T-cell (primary cell): ENCODE results near the gene RXFP3. TPM values are rescaled to one million over a fixed set of nuclear protein-coding genes. Genes with fewer than 3 reads are reported as not detected.
A peak's percentile ranks its signal among the peaks of the same experiment; 100 is the strongest.

Experiments
- ATAC-seq, 4 experiments: fragments of 200-7000 bp in 3 of 4; fragments of 150-1000 bp in 1 of 4; cut with Tn5 transposase; replicated peaks in 1 of 4; 1 replicate in 3 of 4; 2 replicates in 1 of 4; pipeline ENCODE4 v1.10.0; 2021; ENCODE audit warnings: moderate library complexity in 3 of 4, mild to moderate bottlenecking in 2 of 4, moderate number of reproducible peaks in 1 of 4
- CTCF ChIA-PET, 2 donors: fragments of 300-600 bp; sonication (Branson Sonifier 250); formaldehyde crosslinking; loops; one replicate each; lab custom pipeline; 2022; ENCODE audit warnings: antibody characterized with exemption in 2 of 2; lab: Charles Lee
- POLR2A ChIA-PET, 2 donors: fragments of 300-600 bp; sonication (Branson Sonifier 250); formaldehyde crosslinking; loops; one replicate each; lab custom pipeline; 2022; ENCODE audit warnings: antibody characterized with exemption in 2 of 2; lab: Charles Lee
- DNase-seq, 35 experiments: peaks; one replicate each; pipeline versions ENCODE4 v3.0.0 to v3.0.0-alpha.2; 2013 to 2023
- H3K27ac ChIP-seq: one replicate; pipeline ENCODE4 v1.5.1; 2013; ENCODE audit warnings: low read length
- H3K27me3 ChIP-seq, 2 experiments: replicated peaks in 1 of 2; 1 replicate in 1 of 2; 2 replicates in 1 of 2; pipeline versions ENCODE4 v1.6.1 to v1.7.0; 2013; ENCODE audit warnings: low read length in 1 of 2, mixed read lengths in 1 of 2; ENCODE audit not compliant: control insufficient read depth in 2 of 2, insufficient read depth in 2 of 2; ENCODE audit errors: extremely low read depth in 1 of 2
- H3K36me3 ChIP-seq, 2 donors: 1 replicate in 1 of 2; 2 replicates in 1 of 2; pipeline versions ENCODE4 v1.6.1 to v1.7.0; 2013; ENCODE audit warnings: low read length in 1 of 2; ENCODE audit not compliant: control insufficient read depth in 2 of 2, insufficient read depth in 1 of 2; ENCODE audit errors: extremely low read depth in 1 of 2
- H3K4me1 ChIP-seq, 2 experiments: 1 replicate in 1 of 2; 2 replicates in 1 of 2; pipeline versions ENCODE4 v1.6.1 to v1.7.0; 2013; ENCODE audit warnings: low read length in 2 of 2, mixed read lengths in 1 of 2; ENCODE audit not compliant: insufficient read depth in 2 of 2, control insufficient read depth in 1 of 2; ENCODE audit errors: extremely low read depth in 1 of 2
- H3K4me3 ChIP-seq, 2 donors: 1 replicate in 1 of 2; 2 replicates in 1 of 2; pipeline versions ENCODE4 v1.5.1 to v1.7.0; 2013; ENCODE audit warnings: mild to moderate bottlenecking in 2 of 2, low read length in 1 of 2, moderate library complexity in 1 of 2; ENCODE audit not compliant: control insufficient read depth in 1 of 2; ENCODE audit errors: extremely low read depth in 1 of 2
- H3K9me3 ChIP-seq: 2 replicates; pipeline ENCODE4 v1.7.0; 2013
- H3K27ac Mint-ChIP-seq, 2 donors: one replicate each; pipeline ENCODE4 v1.8.0; 2020 to 2021; ENCODE audit warnings: mild to moderate bottlenecking in 2 of 2, mixed read lengths in 2 of 2
- H3K27me3 Mint-ChIP-seq, 2 donors: one replicate each; pipeline ENCODE4 v1.8.0; 2021 to 2022; ENCODE audit warnings: mixed read lengths in 2 of 2
- H3K36me3 Mint-ChIP-seq: one replicate; pipeline ENCODE4 v1.8.0; 2021; ENCODE audit warnings: mixed read lengths
- H3K4me1 Mint-ChIP-seq, 3 donors: one replicate each; pipeline ENCODE4 v1.8.0; 2020 to 2022; ENCODE audit warnings: mixed read lengths in 3 of 3, mild to moderate bottlenecking in 1 of 3
- H3K4me3 Mint-ChIP-seq, 3 donors: one replicate each; pipeline ENCODE4 v1.8.0; 2020 to 2022; ENCODE audit warnings: mild to moderate bottlenecking in 3 of 3, mixed read lengths in 3 of 3, moderate library complexity in 3 of 3
- H3K9me3 Mint-ChIP-seq, 3 donors: one replicate each; pipeline ENCODE4 v1.8.0; 2020 to 2022; ENCODE audit warnings: mixed read lengths in 3 of 3
- WGBS: methylation state at CpG from one replicate; pipeline ENCODE4 v1.1.5; 2013; ENCODE audit warnings: missing lambda C conversion rate; ENCODE audit not compliant: insufficient coverage; 5-methylcytosine and 5-hydroxymethylcytosine counted together
- total RNA-seq, 35 experiments: library from RNA in 6 of 35; stranded (reverse) in 6 of 35; fragments of 120-200 nt in 1 of 35; gene quantifications; one replicate each; pipeline versions ENCODE4 v1.2.1 to v1.2.4 and lab custom pipeline; 2013 to 2026

RXFP3 gene, protein sequence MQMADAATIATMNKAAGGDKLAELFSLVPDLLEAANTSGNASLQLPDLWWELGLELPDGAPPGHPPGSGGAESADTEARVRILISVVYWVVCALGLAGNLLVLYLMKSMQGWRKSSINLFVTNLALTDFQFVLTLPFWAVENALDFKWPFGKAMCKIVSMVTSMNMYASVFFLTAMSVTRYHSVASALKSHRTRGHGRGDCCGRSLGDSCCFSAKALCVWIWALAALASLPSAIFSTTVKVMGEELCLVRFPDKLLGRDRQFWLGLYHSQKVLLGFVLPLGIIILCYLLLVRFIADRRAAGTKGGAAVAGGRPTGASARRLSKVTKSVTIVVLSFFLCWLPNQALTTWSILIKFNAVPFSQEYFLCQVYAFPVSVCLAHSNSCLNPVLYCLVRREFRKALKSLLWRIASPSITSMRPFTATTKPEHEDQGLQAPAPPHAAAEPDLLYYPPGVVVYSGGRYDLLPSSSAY
- not detected for total RNA-seq
- total RNA-seq (2013) = not detected
- 0 to 0.11 (median 0) reads per million in 29 experiments for total RNA-seq (lab: John Stamatoyannopoulos, UW)

DNA sequence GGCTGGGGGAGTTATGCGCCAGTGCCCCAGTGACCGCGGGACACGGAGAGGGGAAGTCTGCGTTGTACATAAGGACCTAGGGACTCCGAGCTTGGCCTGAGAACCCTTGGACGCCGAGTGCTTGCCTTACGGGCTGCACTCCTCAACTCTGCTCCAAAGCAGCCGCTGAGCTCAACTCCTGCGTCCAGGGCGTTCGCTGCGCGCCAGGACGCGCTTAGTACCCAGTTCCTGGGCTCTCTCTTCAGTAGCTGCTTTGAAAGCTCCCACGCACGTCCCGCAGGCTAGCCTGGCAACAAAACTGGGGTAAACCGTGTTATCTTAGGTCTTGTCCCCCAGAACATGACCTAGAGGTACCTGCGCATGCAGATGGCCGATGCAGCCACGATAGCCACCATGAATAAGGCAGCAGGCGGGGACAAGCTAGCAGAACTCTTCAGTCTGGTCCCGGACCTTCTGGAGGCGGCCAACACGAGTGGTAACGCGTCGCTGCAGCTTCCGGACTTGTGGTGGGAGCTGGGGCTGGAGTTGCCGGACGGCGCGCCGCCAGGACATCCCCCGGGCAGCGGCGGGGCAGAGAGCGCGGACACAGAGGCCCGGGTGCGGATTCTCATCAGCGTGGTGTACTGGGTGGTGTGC is at the start of gene RXFP3:
Gene RXFP3, plus strand, starts transcription at position 6 of the 636 bp plus-strand sequence. Its CDS starts 355 bp downstream, at position 361.
- H3K27ac ChIP-seq = no peak within 1 kb of the TSS
- ChIA-PET POLR2A (no interaction called here), CTCF (interaction anchor here (0.5 to 2.4 kb wide), 4 partner anchors 11 to 729 kb away, joined by 3 to 40 read pairs (median 4); no protein-coding TSS in a partner anchor)
- DNase-seq (no peak), ATAC-seq (no peak)
- WGBS = 15% methylated on average over 45 of the region's 45 CpGs
- Mint-ChIP-seq H3K4me1 (peaks cover 0 to 7% (median 6%) of the 10 kb centered on the region in 3 donors), H3K4me3 (no peak within 1 kb of the TSS), H3K9me3 (no peaks in the 10 kb centered on the region), H3K27me3 (peaks cover 45 to 61% of the 10 kb centered on the region in 2 donors), H3K27ac (no peak within 1 kb of the TSS), H3K36me3 (no peaks in the 10 kb centered on the region)
- no peaks in the 10 kb centered on the region for H3K9me3 ChIP-seq
- H3K4me1 ChIP-seq = peaks cover 0 to 7% of the 10 kb centered on the region in 2 experiments
- H3K27me3 ChIP-seq = peaks cover 12 to 33% of the 10 kb centered on the region in 2 experiments
- H3K36me3 ChIP-seq = no peaks in the 10 kb centered on the region
- peak within 1 kb of the TSS in 1 of 2 donors; percentile 35 for H3K4me3 ChIP-seq

DNA sequence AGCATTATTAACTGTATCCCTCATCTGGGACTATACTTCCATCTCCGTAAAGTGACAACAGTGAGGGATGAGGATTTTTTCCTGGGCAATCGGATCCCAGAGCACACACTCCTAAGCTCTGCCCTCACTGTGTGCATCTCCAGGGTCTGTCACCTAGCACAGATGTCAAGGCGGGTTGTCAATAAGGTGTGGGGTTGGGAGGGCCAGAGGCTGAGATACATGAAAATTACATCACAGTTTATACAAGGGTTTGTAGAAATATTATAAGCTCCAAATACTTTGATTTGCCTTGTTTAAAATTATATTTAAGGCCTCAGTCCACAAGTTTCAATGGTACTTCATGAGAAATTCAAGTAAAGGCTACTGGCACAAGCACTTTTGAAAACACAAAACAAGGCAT is 48.9 kb upstream of the RXFP3 start:
- Histone ChIP-seq H3K4me1 (peaks cover 0 to 5% of the 10 kb centered on the region in 2 experiments), H3K27ac (no peak overlapping the region), H3K4me3 (no peak overlapping the region), H3K27me3 (peaks cover 3 to 23% of the 10 kb centered on the region in 2 experiments), H3K36me3 (no peaks in the 10 kb centered on the region), H3K9me3 (no peaks in the 10 kb centered on the region)
- Mint-ChIP-seq H3K36me3 (no peaks in the 10 kb centered on the region), H3K4me3 (no peak overlapping the region), H3K27ac (no peak overlapping the region), H3K4me1 (peaks cover 4 to 8% (median 7%) of the 10 kb centered on the region in 3 donors), H3K27me3 (peaks cover 20 to 30% of the 10 kb centered on the region in 2 donors), H3K9me3 (no peaks in the 10 kb centered on the region)
- CTCF ChIA-PET = interaction anchor here in 1 of 2 donors (0.6 kb wide), 1 partner anchor 11 kb away, joined by 3 read pairs; no protein-coding TSS in a partner anchor
- no CpG with 5 or more reads among the region's 3 CpGs for WGBS
- no peak for DNase-seq
- ATAC-seq = no peak
- POLR2A ChIA-PET = interaction anchor here in 1 of 2 donors (0.6 kb wide), 1 partner anchor 1359 kb away, joined by 3 read pairs; no protein-coding TSS in a partner anchor

DNA sequence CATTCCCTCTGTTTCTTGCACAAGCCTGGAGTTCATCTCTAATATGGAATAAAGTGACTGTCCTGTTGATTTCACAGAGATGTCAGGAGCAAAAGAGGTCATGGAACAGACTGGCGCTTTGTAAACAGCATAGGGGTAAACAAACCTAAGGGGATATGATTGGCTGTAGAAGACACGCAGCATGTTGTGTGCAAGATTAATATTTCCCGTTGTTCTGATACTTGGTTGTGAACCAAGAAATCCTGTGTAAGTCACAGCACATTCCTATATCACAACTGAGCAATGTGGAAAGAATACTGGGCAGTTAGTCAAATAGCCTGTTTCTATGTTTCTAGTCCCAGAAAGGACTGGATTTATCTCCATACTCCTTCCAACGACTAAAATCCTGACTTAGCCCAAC is 47.6 kb upstream of the RXFP3 start:
- CTCF ChIA-PET = no interaction called here
- H3K36me3 Mint-ChIP-seq = no peaks in the 10 kb centered on the region
- no peak overlapping the region for H3K27ac Mint-ChIP-seq
- peaks cover 9 to 29% of the 10 kb centered on the region in 2 experiments for H3K27me3 ChIP-seq
- no peak for DNase-seq
- H3K4me3 Mint-ChIP-seq = no peak overlapping the region
- 100% methylated on average over 1 of the region's 4 CpGs for WGBS
- H3K4me1 Mint-ChIP-seq = peaks cover 5 to 9% (median 8%) of the 10 kb centered on the region in 3 donors
- POLR2A ChIA-PET = no interaction called here
- peaks cover 3% of the 10 kb centered on the region for H3K9me3 ChIP-seq
- peaks cover 0 to 5% of the 10 kb centered on the region in 2 experiments for H3K4me1 ChIP-seq
- no peak overlapping the region for H3K4me3 ChIP-seq
- H3K27me3 Mint-ChIP-seq = peaks cover 32 to 41% of the 10 kb centered on the region in 2 donors
- H3K36me3 ChIP-seq = no peaks in the 10 kb centered on the region
- no peak overlapping the region for H3K27ac ChIP-seq
- no peaks in the 10 kb centered on the region for H3K9me3 Mint-ChIP-seq
- no peak for ATAC-seq

DNA sequence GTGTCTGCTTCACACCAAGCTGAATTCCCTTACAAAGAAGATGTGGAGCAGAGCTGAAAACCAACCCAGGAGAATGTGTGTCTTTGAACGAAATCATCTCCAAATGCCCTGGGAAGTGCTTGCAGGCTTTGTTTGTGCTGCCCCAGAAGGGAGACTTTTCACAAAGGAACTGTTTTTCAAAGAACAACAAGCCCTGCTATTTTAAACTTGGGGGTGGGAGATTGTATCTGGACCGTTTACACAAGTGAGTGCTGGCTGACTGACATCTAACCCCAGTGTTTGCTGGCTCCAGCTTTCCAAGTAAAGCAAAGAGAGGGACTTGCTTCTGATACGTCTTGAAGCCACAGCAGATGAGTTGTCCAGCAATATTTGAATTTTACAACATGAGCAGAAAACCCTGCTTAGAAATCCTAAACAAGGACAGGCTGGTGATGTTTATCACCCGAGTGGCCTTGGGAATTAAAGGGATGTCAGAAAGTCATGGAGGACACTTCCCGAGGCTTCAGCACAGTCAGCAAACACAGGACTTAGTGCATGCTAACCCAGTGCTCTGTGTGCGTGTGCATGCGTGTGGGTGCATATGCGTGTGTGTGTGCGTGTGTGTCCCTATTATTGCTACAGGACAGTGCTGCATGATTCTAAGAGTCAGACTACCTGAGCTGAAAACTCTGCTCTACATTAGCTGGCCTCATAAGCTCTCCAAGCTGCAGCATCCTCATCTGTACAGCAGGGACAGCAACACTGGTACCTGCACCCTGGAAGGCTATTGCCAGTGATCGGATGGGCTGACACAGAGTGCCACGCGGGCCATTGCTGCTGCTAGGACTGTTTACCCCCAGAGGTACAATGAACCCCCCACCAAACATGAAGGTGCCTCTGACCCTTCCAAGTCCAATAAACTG is 45.8 kb upstream of the RXFP3 start:
- Histone ChIP-seq H3K4me3 (no peak overlapping the region), H3K4me1 (peaks cover 0 to 5% of the 10 kb centered on the region in 2 experiments), H3K27me3 (peaks cover 14 to 22% of the 10 kb centered on the region in 2 experiments), H3K36me3 (no peaks in the 10 kb centered on the region), H3K27ac (no peak overlapping the region), H3K9me3 (peaks cover 3% of the 10 kb centered on the region)
- peaks cover 5 to 9% (median 8%) of the 10 kb centered on the region in 3 donors for H3K4me1 Mint-ChIP-seq
- POLR2A ChIA-PET = no interaction called here
- ATAC-seq (no peak), DNase-seq (no peak)
- H3K9me3 Mint-ChIP-seq = no peaks in the 10 kb centered on the region
- peaks cover 40 to 47% of the 10 kb centered on the region in 2 donors for H3K27me3 Mint-ChIP-seq
- 80% methylated on average over 11 of the region's 12 CpGs for WGBS
- no peaks in the 10 kb centered on the region for H3K36me3 Mint-ChIP-seq
- H3K4me3 Mint-ChIP-seq = no peak overlapping the region
- no peak overlapping the region for H3K27ac Mint-ChIP-seq
- CTCF ChIA-PET = no interaction called here

DNA sequence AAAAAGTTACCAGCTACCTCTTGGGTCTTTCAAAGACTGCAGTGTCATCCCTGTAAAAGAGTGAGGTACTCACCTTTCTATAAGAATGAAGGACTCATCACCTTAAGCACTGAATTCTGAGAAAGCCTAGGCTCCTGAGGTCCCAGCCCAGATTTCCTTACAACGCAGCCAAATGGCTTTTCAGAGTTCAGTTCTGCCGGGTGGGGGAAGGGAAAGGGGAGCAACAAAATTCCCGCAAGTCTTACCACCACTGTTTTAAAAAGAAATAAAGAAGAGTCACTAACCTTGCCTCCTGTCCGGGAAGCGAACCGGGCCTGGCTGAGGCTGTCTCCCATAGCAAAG is 44.8 kb upstream of the RXFP3 start:
- H3K27ac ChIP-seq = no peak overlapping the region

More for the DNA sequence above, 44.8 kb upstream of the RXFP3 start:
- H3K9me3 ChIP-seq = peaks cover 3% of the 10 kb centered on the region
- DNase-seq = no peak
- H3K27me3 ChIP-seq = peaks cover 14 to 19% of the 10 kb centered on the region in 2 experiments
- H3K36me3 ChIP-seq = no peaks in the 10 kb centered on the region
- peaks cover 0 to 2% (median 0%) of the 10 kb centered on the region in 3 donors for H3K9me3 Mint-ChIP-seq
- H3K4me3 Mint-ChIP-seq = peak overlapping the region in 2 of 3 donors; percentile 37 to 70
- peaks cover 5 to 9% (median 8%) of the 10 kb centered on the region in 3 donors for H3K4me1 Mint-ChIP-seq
- peak overlapping the region in 1 of 2 donors; percentile 45 for H3K4me3 ChIP-seq
- POLR2A ChIA-PET = no interaction called here
- no peak for ATAC-seq
- WGBS = 21% methylated on average over 3 of the region's 6 CpGs
- no peaks in the 10 kb centered on the region for H3K36me3 Mint-ChIP-seq
- peaks cover 43 to 47% of the 10 kb centered on the region in 2 donors for H3K27me3 Mint-ChIP-seq
- CTCF ChIA-PET = no interaction called here
- H3K27ac Mint-ChIP-seq = no peak overlapping the region
- peaks cover 0 to 5% of the 10 kb centered on the region in 2 experiments for H3K4me1 ChIP-seq
